ENCODE measurements around the gene COL28A1. TPM values are rescaled to one million over a fixed set of nuclear protein-coding genes. Genes with fewer than 3 reads are reported as not detected.

COL28A1 gene
- total and polyA plus RNA-seq, 4 donors, result 0.05 to 0.50 (median 0.18) TPM

- TF ChIP-seq REST (IDR thresholded peaks at IDR 0.05) (no peak), FOXA1 (IDR thresholded peaks at IDR 0.05) (no peak)
These were observed 127.5 kb downstream of the COL28A1 start (continued) for GRCh38 chr7:7408001-7408770.

- Histone ChIP-seq H3K27me3 (ENCODE audit: control insufficient read depth in 4 of 4, insufficient read depth in 4 of 4, low read length in 3 of 4) (no peaks in the 10 kb centered on the region), H3K4me3 (ENCODE audit: low read depth in 1 of 3, low read length in 3 of 3) (no peak overlapping the region), H3K9me3 (ENCODE audit: control insufficient read depth in 4 of 4, low read length in 3 of 4) (peaks cover 0 to 3% (median 0%) of the 10 kb centered on the region in 4 donors), H3K27ac (ENCODE audit: low read depth in 1 of 2, low read length in 2 of 2) (no peak overlapping the region), H3K9ac (ENCODE audit: low read depth in 1 of 2, low read length in 2 of 2) (no peak overlapping the region), H3K36me3 (ENCODE audit: control insufficient read depth in 4 of 4, insufficient read depth in 3 of 4, low read depth in 1 of 4, low read length in 3 of 4) (no peaks in the 10 kb centered on the region), H3K4me1 (ENCODE audit: control insufficient read depth in 4 of 4, insufficient read depth in 4 of 4, low read length in 3 of 4) (no peaks in the 10 kb centered on the region)
- TF ChIP-seq EGR1 (IDR thresholded peaks at IDR 0.05; ENCODE audit: low read depth in 2 of 2), result no peak
- no peak for TF ChIP-seq TAF1 (conservative IDR thresholded peaks at IDR 0.05)
- TF ChIP-seq NR2F2 (IDR thresholded peaks at IDR 0.05), result no peak
- no peak for TF ChIP-seq SP1 (IDR thresholded peaks at IDR 0.05)
- no peak for TF ChIP-seq JUND (IDR thresholded peaks at IDR 0.05)
- TF ChIP-seq GABPA (IDR thresholded peaks at IDR 0.05 in 1 of 2, conservative IDR thresholded peaks at IDR 0.05 in 1 of 2), result no peak
- TF ChIP-seq FOXA1 (IDR thresholded peaks at IDR 0.05), result no peak
- no peak for TF ChIP-seq CTCF (IDR thresholded peaks at IDR 0.05; ENCODE audit: low read depth, low read length, missing input control)
- no peak for TF ChIP-seq HNF4G (IDR thresholded peaks at IDR 0.05)
- TF ChIP-seq RXRA (IDR thresholded peaks at IDR 0.05), result no peak
- no peak for DNase-seq (ENCODE audit: low spot score)
These were observed 130.2 kb downstream of the COL28A1 start for GRCh38 chr7:7405461-7405860.

- Histone ChIP-seq H3K27ac (ENCODE audit: low read depth in 1 of 2, low read length in 2 of 2) (no peak overlapping the region), H3K9ac (ENCODE audit: low read depth in 1 of 2, low read length in 2 of 2) (no peak overlapping the region), H3K9me3 (ENCODE audit: control insufficient read depth in 4 of 4, low read length in 3 of 4) (no peaks in the 10 kb centered on the region), H3K36me3 (ENCODE audit: control insufficient read depth in 4 of 4, insufficient read depth in 3 of 4, low read depth in 1 of 4, low read length in 3 of 4) (no peaks in the 10 kb centered on the region), H3K4me3 (ENCODE audit: low read depth in 1 of 3, low read length in 3 of 3) (no peak overlapping the region), H3K27me3 (ENCODE audit: control insufficient read depth in 4 of 4, insufficient read depth in 4 of 4, low read length in 3 of 4) (no peaks in the 10 kb centered on the region), H3K4me1 (ENCODE audit: control insufficient read depth in 4 of 4, insufficient read depth in 4 of 4, low read length in 3 of 4) (no peaks in the 10 kb centered on the region)
- WGBS, result 90% methylated on average over 2 of the region's 2 CpGs
- no peak for DNase-seq (ENCODE audit: low spot score)
- no peak for TF ChIP-seq SP1 (IDR thresholded peaks at IDR 0.05)
- TF ChIP-seq JUND (IDR thresholded peaks at IDR 0.05), result no peak
- TF ChIP-seq FOXA1 (IDR thresholded peaks at IDR 0.05), result no peak
- no peak for TF ChIP-seq YY1 (IDR thresholded peaks at IDR 0.05)
- no peak for TF ChIP-seq CTCF (IDR thresholded peaks at IDR 0.05; ENCODE audit: low read depth, low read length, missing input control)
- no peak for TF ChIP-seq ZBTB33 (IDR thresholded peaks at IDR 0.05)
- no peak for TF ChIP-seq EGR1 (IDR thresholded peaks at IDR 0.05; ENCODE audit: low read depth in 2 of 2)
- TF ChIP-seq HNF4A (conservative IDR thresholded peaks at IDR 0.05), result no peak
- TF ChIP-seq GABPA (IDR thresholded peaks at IDR 0.05 in 1 of 2, conservative IDR thresholded peaks at IDR 0.05 in 1 of 2), result no peak
- TF ChIP-seq TAF1 (conservative IDR thresholded peaks at IDR 0.05), result no peak
- no peak for TF ChIP-seq MAX (IDR thresholded peaks at IDR 0.05)
- no peak for TF ChIP-seq FOXA2 (IDR thresholded peaks at IDR 0.05)
- no peak for TF ChIP-seq RAD21 (IDR thresholded peaks at IDR 0.05)
- TF ChIP-seq NR2F2 (IDR thresholded peaks at IDR 0.05), result no peak
- TF ChIP-seq RXRA (IDR thresholded peaks at IDR 0.05), result no peak
- TF ChIP-seq ATF3 (IDR thresholded peaks at IDR 0.05), result no peak
These were observed 136.0 kb downstream of the COL28A1 start for GRCh38 chr7:7399707-7400106.

Data from liver (tissue), 9 donors.